Panc1 (cell line): ENCODE measurements around the gene MPIG6B. TPM values are rescaled to one million over a fixed set of nuclear protein-coding genes. Genes with fewer than 3 reads are reported as not detected.

ENCODE experiments used
- ATAC-seq: fragments of 200-7000 bp; cut with Tn5 transposase; 2 replicates; pipeline ENCODE4 v1.9.1; 2020; ENCODE audit warnings: mild to moderate bottlenecking, moderate library complexity
- BruUV-seq: library from RNA; stranded (reverse); fragments of 400-500 nt; replicated peaks from 2 replicates; lab custom pipeline; 2021; lab: Mats Ljungman, UMichigan
- CTCF ChIA-PET: fragments of 300-600 bp; sonication (Branson Sonifier 250); formaldehyde crosslinking; loops from one replicate; lab custom pipeline; 2022; ENCODE audit warnings: antibody characterized with exemption; lab: Charles Lee
- POLR2A ChIA-PET: fragments of 300-600 bp; sonication (Branson Sonifier 250); formaldehyde crosslinking; loops from one replicate; lab custom pipeline; 2022; ENCODE audit warnings: antibody characterized with exemption; lab: Charles Lee
- DNase-seq: peaks from one replicate; pipeline ENCODE4 v3.0.0-alpha.2; 2010; ENCODE audit warnings: low read depth, low spot score
- H3K27ac ChIP-seq: 2 replicates; pipeline ENCODE4 v1.5.1; 2011; ENCODE audit warnings: mild to moderate bottlenecking, low read length, inconsistent platforms
- H3K27me3 ChIP-seq: fragments of 200-500 bp; sonication (Bioruptor generic); 2 replicates; pipeline ENCODE4 v1.6.0; 2014; ENCODE audit warnings: low read length, inconsistent platforms; ENCODE audit not compliant: control insufficient read depth, insufficient read depth
- H3K36me3 ChIP-seq: fragments of 200-500 bp; sonication (Bioruptor generic); 2 replicates; pipeline ENCODE4 v1.5.1; 2014; ENCODE audit warnings: inconsistent platforms, mild to moderate bottlenecking, low read length, moderate library complexity; ENCODE audit not compliant: control insufficient read depth, insufficient read depth
- H3K4me1 ChIP-seq: 2 replicates; pipeline ENCODE4 v1.5.1; 2011; ENCODE audit warnings: inconsistent platforms, mild to moderate bottlenecking, low read length, moderate library complexity; ENCODE audit not compliant: control insufficient read depth, insufficient read depth
- H3K4me3 ChIP-seq, 2 experiments: 2 replicates each; pipeline ENCODE4 v1.5.1; 2011 to 2012; ENCODE audit warnings: low read depth in 2 of 2, low read length in 2 of 2, mild to moderate bottlenecking in 2 of 2, inconsistent platforms in 1 of 2, moderate library complexity in 1 of 2
- H3K9me3 ChIP-seq: fragments of 200-500 bp; sonication (Bioruptor generic); 2 replicates; pipeline ENCODE4 v1.5.1; 2014; ENCODE audit warnings: low read depth, mild to moderate bottlenecking, inconsistent platforms, low read length, moderate library complexity; ENCODE audit not compliant: control insufficient read depth, insufficient read depth
- CTCF ChIP-seq: fragments of 450-650 bp; IDR thresholded peaks from 2 replicates; pipeline ENCODE4 v1.5.1; 2017; ENCODE audit warnings: mild to moderate bottlenecking
- POLR2AphosphoS5 ChIP-seq: IDR thresholded peaks from 2 replicates; pipeline ENCODE4 v1.6.1; 2012; ENCODE audit warnings: mild to moderate bottlenecking, low read depth, low read length, moderate library complexity
- REST ChIP-seq, 2 experiments: IDR thresholded peaks; 2 replicates each; pipeline ENCODE4 v1.6.1; 2011 to 2012; ENCODE audit warnings: low read depth in 2 of 2, control low read depth in 1 of 2, low read length in 1 of 2, mild to moderate bottlenecking in 1 of 2, moderate library complexity in 1 of 2; ENCODE audit not compliant: insufficient read depth in 1 of 2
- SIN3A ChIP-seq: IDR thresholded peaks from 2 replicates; pipeline ENCODE4 v1.6.1; 2012; ENCODE audit warnings: low read depth, mild to moderate bottlenecking, low read length, moderate library complexity, borderline replicate concordance; ENCODE audit not compliant: insufficient read depth
- TCF7L2 ChIP-seq: IDR thresholded peaks from 2 replicates; pipeline ENCODE4 v1.6.1; 2011; ENCODE audit warnings: mild to moderate bottlenecking, low read depth, low read length, inconsistent platforms
- in situ Hi-C: cut with HindIII; loops from 2 replicates; pipeline ENCODE4 v1.10.0; 2016; ENCODE audit warnings: low sequenced_read_pairs, low pct_unique_long_range_greater_than_20kb
- intact Hi-C: fragments of 100-400 bp; cut with micrococcal nuclease; formaldehyde crosslinking; loops from one replicate; pipeline ENCODE4 v1.10.0; 2022; ENCODE audit not compliant: unreplicated experiment
- total RNA-seq: library from RNA; stranded (reverse); gene quantifications from one replicate; pipeline ENCODE4 v1.2.1, GENCODE V29; 2021; ENCODE audit not compliant: unreplicated experiment

MPIG6B gene
- total RNA-seq, 1 experiment from 2014 or later: not detected

DNA sequence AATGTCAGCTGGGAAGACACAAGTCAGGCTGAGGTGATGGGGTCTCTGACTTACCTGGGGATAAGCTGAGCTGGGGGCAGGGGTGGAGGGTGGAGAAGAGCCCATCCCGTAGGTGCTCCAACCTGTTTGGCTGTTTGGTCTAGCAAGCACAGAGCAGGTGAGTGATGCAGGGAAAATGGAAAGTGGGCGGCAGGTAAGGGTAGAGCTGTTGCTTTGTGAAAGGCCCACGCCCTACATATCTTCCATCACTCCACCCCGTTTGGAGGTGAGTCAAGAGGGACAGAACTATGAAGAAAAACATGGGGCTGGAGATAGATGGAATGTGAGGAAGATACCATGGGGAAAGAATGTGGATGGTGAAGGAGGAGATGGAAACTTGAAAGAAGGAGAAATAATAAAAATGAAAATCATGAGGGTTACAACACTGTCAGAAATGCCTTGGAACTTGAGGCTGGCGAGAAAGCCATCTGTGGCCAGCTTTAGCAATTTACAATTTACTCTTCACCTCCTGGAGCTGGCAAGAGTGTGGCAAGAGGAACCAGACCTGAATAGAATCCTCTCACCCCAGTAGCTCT, 2.9 kb upstream of the MPIG6B start:
- in situ Hi-C loops (no loop called here), intact Hi-C loops (no loop called here)
- Histone ChIP-seq H3K36me3 (no peaks in the 10 kb centered on the region), H3K4me3 (no peak overlapping the region), H3K9me3 (no peaks in the 10 kb centered on the region), H3K4me1 (no peaks in the 10 kb centered on the region), H3K27me3 (no peaks in the 10 kb centered on the region), H3K27ac (no peak overlapping the region)
- no peak for DNase-seq
- no peak for TF ChIP-seq SIN3A
- no peak for TF ChIP-seq REST (IDR thresholded peaks at IDR 0.05; ENCODE audit: insufficient read depth in 1 of 2, low read depth in 2 of 2, low read length in 1 of 2)
- no peak for TF ChIP-seq POLR2AphosphoS5
- TF ChIP-seq CTCF: no peak
- TF ChIP-seq TCF7L2: no peak
- no TSS peak for BruUV-seq
- CTCF ChIA-PET: no interaction called here
- ATAC-seq: no peak
- POLR2A ChIA-PET: interaction anchor here (0.6 kb wide), 1 partner anchor 107 kb away, joined by 3 read pairs; the partner anchor contains the start of gene HSPA1B

DNA sequence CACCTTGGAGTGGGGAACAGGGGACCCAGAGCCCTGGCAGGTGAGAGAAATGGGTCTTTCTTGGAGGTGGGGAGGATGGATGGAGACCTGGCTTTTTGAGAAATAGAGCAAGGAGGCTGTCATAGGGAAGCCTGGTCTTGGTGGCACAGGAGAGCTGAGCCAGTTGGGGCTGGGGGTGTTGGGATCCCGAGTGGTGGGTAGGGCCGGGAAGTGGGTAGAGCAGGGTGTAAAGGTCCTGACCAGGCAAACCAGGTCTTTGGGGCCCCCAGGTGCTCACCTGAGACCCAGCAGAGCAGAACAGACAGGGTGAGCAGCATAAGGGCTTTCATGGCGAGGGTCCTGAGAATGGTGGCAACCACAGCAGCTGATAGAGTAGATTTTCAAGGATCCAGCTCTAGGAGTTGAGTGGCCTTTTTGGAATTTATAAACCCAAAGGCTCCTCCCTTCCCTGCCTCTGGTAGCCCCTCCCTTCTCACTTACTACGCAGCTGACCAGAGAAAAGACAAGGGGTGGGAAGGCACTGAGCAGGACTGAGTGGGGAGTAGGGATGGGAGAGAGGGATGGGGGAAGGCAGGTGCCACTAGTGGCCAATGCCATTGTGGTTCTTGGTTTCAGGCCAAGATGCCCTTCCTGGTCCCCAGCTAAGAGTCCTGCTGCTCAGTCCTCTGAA, 1.7 kb upstream of the MPIG6B start, which contains the start of gene LY6G6C:
Gene LY6G6C, minus strand, starts transcription at position 396 of the 670 bp plus-strand sequence. Its CDS starts 67 bp downstream, at position 329.
- Histone ChIP-seq H3K27me3 (no peaks in the 10 kb centered on the region), H3K36me3 (no peaks in the 10 kb centered on the region; the same call in 1 of the 2 replicates), H3K4me1 (no peaks in the 10 kb centered on the region), H3K4me3 (no peak within 1 kb of the TSS), H3K27ac (no peak within 1 kb of the TSS), H3K9me3 (no peaks in the 10 kb centered on the region)
- intact Hi-C loops (no loop called here), in situ Hi-C loops (no loop called here)
- no peak for TF ChIP-seq CTCF
- TF ChIP-seq SIN3A: no peak
- TF ChIP-seq TCF7L2: no peak
- no peak for TF ChIP-seq REST (IDR thresholded peaks at IDR 0.05; ENCODE audit: insufficient read depth in 1 of 2, low read depth in 2 of 2, low read length in 1 of 2)
- no peak for TF ChIP-seq POLR2AphosphoS5
- DNase-seq (no peak), ATAC-seq (no peak)
- ChIA-PET CTCF (no interaction called here), POLR2A (no interaction called here)
- no TSS peak for BruUV-seq
